ENCODE data around the gene MAP3K8. TPM values are rescaled to one million over a fixed set of nuclear protein-coding genes. Genes with fewer than 3 reads are reported as not detected.

The MAP3K8 gene
- total RNA-seq: 12.0 TPM

GRCh38 chr10:30433730-30434272, at the start of gene MAP3K8:
MAP3K8 (plus strand) TSS chr10:30434184; CDS start chr10:30438939, 4,755 bp downstream.

Other genes starting within 250 kb of the MAP3K8 start
- 28.9 TPM for gene MTPAP, start 84.9 kb upstream of the MAP3K8 start, total RNA-seq
- gene LYZL2, start 195.6 kb downstream of the MAP3K8 start, total RNA-seq: not detected